ENCODE results near the gene SV2C.
"Not testable (repeated sequence)": the region's sequence is repeated elsewhere in the genome, so short reads cannot be mapped to it uniquely, and the experiment has no call there.

Gene SV2C

DNA sequence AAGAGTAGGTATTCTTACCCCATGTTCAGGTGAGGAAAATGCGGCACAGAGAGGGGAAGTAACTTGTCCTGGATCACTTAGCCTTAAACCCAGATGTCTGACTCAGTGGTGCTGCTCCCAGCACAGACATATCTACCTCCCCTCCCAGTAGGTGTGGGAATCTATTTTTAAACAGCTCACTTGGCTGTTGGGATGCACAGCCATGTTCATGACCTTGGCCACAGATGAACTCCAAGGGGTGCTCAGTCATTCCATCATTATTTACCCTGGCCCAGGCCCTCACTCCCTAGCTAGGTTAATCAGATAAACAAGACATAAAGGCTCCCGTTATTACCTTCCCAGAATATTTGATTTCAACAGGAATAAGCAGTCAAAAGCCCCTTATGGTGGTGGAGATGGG, 231.5 kb downstream of the SV2C start:
- DNase-seq: no peak

- peak; percentile 70 for DNase-seq
Observed at GRCh38 chr5:76319673-76320072, 236.5 kb downstream of the SV2C start.

- not testable (repeated sequence) for DNase-seq
Observed at GRCh38 chr5:76323494-76323893, 240.3 kb downstream of the SV2C start.

- no peak for DNase-seq
Observed at GRCh38 chr5:76325326-76325725, 242.1 kb downstream of the SV2C start.

GRCh38 chr5:76325876-76326491, 242.8 kb downstream of the SV2C start:
- no peak for DNase-seq

DNA sequence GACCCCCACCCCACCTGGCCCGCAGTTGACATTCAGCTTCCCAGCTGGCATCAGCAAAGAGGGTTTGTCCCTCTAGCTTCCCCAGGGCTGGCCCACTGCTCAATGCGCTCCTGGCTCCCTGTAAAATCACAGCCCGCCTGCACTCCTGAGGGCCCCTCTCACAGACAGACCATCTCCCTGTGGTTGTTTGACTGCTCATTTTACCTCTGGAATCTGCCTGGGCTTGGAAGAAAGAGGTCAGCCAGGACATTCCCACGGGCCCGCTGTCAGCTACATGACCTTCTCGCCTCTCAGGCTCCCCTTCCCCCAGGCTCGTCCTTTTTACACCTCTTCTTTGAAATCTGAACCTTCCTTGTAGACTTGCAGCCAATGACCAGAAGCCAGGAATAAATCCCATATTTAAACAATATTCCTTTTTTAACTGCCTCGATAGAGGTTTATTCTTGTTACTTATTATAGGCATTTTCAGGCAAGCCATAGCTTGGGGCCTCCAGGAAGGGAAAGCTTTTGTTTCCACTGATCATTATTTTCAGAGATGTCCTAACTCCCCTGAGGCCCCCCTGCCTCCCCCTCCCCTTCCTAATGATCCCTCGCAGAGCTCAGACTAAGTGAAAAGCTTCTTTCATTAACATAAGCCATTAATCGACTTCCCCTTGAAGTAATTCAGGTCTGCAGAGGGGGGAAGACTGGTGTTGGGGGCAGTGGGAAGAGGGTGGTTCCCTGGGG, 243.6 kb downstream of the SV2C start:
- DNase-seq: no peak

GRCh38 chr5:76329346-76329745, 246.2 kb downstream of the SV2C start:
- DNase-seq: no peak

- peak; percentile 82 for DNase-seq
Observed at GRCh38 chr5:76331126-76331525, 247.9 kb downstream of the SV2C start.

DNA sequence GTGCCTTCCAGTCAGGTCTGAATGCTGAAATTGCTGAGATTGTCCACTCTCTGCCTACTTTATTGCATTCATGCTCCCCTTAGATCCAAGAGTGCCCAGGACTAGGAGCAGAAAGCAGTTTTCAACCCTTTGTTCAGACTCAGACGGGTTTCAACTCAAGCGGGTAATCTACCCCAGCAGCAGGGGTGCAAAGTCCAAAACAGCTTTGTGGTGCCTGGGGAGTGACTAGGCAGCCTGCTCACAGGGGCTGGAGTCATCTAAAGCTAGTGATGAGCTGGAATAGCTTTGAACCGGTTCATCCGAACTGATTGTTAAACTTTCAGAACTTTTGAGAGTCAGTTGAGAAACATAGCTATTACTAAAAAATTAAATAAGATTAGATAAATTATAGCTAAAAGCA, 248.9 kb downstream of the SV2C start:
- no peak for DNase-seq

- DNase-seq: no peak
Observed at GRCh38 chr5:76332611-76333205, 249.5 kb downstream of the SV2C start.

DNA sequence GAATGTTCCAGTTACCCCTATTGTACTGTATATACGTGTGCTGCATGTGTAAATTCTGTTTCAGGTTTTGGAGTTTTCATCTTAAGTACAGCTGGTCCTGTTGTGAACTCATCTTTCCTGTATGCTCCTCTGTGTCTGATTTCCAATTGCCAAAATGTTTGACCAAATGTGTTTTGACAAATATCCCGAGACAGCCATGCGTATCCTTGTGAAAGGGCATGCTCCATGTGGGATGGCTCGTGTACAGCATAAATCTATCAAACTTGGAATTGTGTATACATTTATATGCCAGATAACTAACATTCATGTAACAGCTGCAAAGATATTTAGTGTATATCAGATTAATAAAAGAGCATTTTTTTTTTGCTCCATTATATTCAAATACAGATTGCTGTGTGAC, 250.4 kb downstream of the SV2C start:
- DNase-seq: no peak

- DNase-seq: no peak
Observed at GRCh38 chr5:76334574-76334973, 251.4 kb downstream of the SV2C start.

DNA sequence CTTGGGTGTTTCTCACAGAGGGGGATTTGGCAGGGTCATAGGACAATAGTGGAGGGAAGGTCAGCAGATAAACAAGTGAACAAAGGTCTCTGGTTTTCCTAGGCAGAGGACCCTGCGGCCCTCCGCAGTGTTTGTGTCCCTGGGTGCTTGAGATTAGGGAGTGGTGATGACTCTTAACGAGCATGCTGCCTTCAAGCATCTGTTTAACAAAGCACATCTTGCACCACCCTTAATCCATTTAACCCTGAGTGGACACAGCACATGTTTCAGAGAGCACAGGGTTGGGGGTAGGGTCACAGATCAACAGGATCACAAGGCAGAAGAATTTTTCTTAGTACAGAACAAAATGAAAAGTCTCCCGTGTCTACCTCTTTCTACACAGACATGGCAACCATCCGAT, 252.3 kb downstream of the SV2C start:
- DNase-seq: not testable (repeated sequence)

- DNase-seq: not testable (repeated sequence)
Observed at GRCh38 chr5:76336253-76336809, 253.1 kb downstream of the SV2C start.

DNA sequence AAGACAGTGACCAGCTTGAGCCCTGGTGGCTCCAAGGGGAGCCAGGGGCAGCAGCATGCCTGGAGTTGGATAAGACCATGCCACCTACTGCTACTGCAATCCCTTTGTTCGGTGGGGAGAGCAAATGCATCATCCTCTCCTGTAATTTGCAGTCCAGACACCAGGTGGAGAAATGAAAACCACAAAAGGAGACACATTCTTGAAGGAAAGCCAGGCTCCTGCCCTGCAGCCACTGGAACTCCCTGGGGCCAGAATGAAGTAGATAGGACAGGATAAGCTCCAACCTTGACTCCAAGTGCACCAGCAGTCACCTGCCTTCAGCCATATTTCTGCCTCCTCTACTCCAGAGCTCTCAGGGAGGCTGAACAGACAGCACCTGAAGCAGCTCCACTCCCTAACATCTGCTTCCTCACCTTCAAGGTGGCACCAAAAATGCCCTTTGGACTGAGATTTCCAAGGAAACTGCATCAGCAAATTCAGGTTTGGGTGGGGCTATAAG, 254.8 kb downstream of the SV2C start:
- peak; percentile 63 for DNase-seq

- no peak for DNase-seq
Observed at GRCh38 chr5:76339919-76340318, 256.7 kb downstream of the SV2C start.

DNA sequence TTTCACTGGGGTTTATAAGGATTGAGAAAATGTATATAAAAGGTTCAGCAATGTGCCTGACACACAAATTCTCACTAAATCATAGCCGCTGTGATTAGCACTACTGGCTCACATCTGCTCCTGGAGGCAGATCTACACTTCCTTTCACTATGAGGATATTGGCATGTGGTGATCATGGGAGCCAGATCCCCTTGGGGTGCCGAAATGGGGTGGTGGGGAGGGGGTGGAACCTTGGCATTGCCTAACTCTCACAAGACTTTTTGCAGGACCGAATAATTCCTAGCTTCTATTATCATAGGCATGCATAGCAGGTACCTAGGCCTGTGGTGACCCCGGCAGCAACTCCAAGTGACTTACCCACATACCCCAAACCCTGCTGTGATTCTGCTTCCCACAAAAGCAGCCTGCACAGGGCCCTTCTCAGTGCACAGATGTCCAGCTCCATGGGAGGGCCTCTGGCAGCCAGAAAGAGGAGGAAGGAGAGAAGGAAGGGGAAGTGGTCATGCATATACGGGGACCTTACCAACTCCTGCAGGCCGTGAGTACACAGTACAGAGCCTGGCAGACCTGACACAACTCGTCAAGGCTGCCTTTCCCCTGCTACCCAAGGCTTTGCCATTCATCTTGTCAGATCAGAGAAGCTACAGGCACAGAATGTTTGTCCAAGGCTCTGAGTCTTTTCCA, 258.6 kb downstream of the SV2C start:
- DNase-seq: peak; percentile 66

DNA sequence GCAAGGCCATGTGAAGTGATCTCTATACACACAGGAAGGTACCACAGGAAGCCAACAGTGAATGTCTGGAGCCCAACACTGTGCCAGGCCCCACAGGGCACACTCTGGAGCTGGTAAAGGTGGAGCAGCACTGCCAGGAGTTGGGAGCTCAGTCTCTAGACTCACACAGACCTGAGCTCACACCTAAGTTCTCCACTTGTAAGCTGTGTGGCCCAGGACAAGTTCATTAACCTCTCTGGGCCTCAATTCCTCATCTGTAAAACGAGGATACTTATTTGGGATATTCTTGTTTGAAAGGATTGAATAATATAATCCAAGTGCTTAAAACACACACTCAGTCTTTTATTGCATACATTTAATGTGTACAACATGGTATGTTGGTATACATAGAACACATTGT, 259.3 kb downstream of the SV2C start:
- DNase-seq: no peak

- no peak for DNase-seq
Observed at GRCh38 chr5:76345582-76345981, 262.4 kb downstream of the SV2C start.

GRCh38 chr5:76351176-76351575, 268.0 kb downstream of the SV2C start:
- no peak for DNase-seq

GRCh38 chr5:76351577-76351976, 268.4 kb downstream of the SV2C start:
- DNase-seq: no peak

DNA sequence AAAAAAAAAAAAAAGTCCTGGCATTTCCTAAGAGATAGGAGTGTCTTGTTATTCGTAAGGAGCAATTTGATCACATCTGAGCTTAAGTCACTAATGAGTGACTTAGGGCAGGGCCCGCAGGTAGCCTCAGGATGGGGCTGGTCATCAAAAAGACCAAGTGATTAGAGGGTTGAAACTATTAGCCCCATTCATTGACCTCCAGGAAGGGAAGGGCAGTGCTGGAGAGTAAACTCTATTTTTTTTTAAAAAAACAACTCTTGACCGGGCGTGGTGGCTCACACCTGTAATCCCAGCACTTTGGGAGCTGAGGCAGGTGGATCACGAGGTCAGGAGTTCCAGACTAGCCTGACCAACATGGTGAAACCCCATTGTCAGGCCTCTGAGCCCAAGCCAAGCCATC, 273.7 kb downstream of the SV2C start:
- no peak for DNase-seq

All from GDM1 (cell line).